22Rv1 (cell line): Measurements from ENCODE around the gene CNTNAP3.
"Not testable (repeated sequence)": the region's sequence is repeated elsewhere in the genome, so short reads cannot be mapped to it uniquely, and the experiment has no call there.

ENCODE experiments used
- CTCF ChIP-seq: fragments of 450-650 bp; IDR thresholded peaks from 2 replicates; pipeline ENCODE4 v1.5.1; 2017; ENCODE audit warnings: mild to moderate bottlenecking
- ZFX ChIP-seq: fragments of 450-650 bp; IDR thresholded peaks from 2 replicates; pipeline ENCODE4 v1.6.1; 2017; ENCODE audit warnings: antibody characterized with exemption, borderline replicate concordance

- not testable (repeated sequence) for TF ChIP-seq ZFX, CTCF
Measured at GRCh38 chr9:39082574-39082973, 205.4 kb downstream of the CNTNAP3 start.
